A549 treated with AZD2906 at 1 μM for 4 hours (cell line): ENCODE data around the gene AP4M1. TPM values are rescaled to one million over a fixed set of nuclear protein-coding genes. Genes with fewer than 3 reads are reported as not detected.

Source experiments
- total RNA-seq: library from RNA; stranded (reverse); fragments of 200-300 nt; extraction: Qiagen RNA extraction; gene quantifications from 5 replicates; pipeline ENCODE4 v1.2.3, GENCODE V29; 2022

The AP4M1 gene
- 13.4 to 15.1 TPM (median 14.2 TPM) in 5 replicates for total RNA-seq

GRCh38 chr7:100101016-100101862 lies at the start of gene AP4M1, which contains the start of gene MCM7:
Gene AP4M1, plus strand, starts transcription at chr7:100101643. Its CDS starts 72 bp downstream, at chr7:100101715.
Gene MCM7, minus strand, starts transcription at chr7:100101397. Its CDS starts 103 bp downstream, at chr7:100101294.

GRCh38 chr7:100081535-100082102 lies 19.8 kb upstream of the AP4M1 start, which contains the start of gene ZNF3:
Gene ZNF3, minus strand, starts transcription at chr7:100081723. Its CDS starts 4,366 bp downstream, at chr7:100077357.

GRCh38 chr7:100088621-100089457 lies 12.6 kb upstream of the AP4M1 start, which contains the start of gene COPS6:
Gene COPS6, plus strand, starts transcription at chr7:100088969. Its CDS starts 22 bp downstream, at chr7:100088991.

GRCh38 chr7:100119072-100119969 lies 17.9 kb downstream of the AP4M1 start, which contains the start of the genes CNPY4 and TAF6:
Gene CNPY4, plus strand, starts transcription at chr7:100119634. Its CDS starts 111 bp downstream, at chr7:100119745.
Gene TAF6, minus strand, starts transcription at chr7:100119358. Its CDS starts 5,149 bp downstream, at chr7:100114209.

GRCh38 chr7:100126931-100127865 lies 25.8 kb downstream of the AP4M1 start, which contains the start of gene MBLAC1:
Gene MBLAC1, plus strand, starts transcription at chr7:100126967. Its CDS starts 429 bp downstream, at chr7:100127396.

GRCh38 chr7:100148559-100149328 lies 47.3 kb downstream of the AP4M1 start, which contains the start of gene LAMTOR4:
Gene LAMTOR4, plus strand, starts transcription at chr7:100148918. Its CDS starts 55 bp downstream, at chr7:100148973.

Other genes starting within 250 kb of the AP4M1 start
- gene OR2AE1, start 224.6 kb upstream of the AP4M1 start, total RNA-seq: not detected in 5 replicates
- gene TRIM4, start 182.1 kb upstream of the AP4M1 start, total RNA-seq: 24.8 to 32.0 TPM (median 26.0 TPM) in 5 replicates
- gene GJC3, start 172.0 kb upstream of the AP4M1 start, total RNA-seq: 0.09 to 0.24 TPM (median 0.20 TPM) in 4 of 5 replicates, not detected in the other
- gene AZGP1, start 125.6 kb upstream of the AP4M1 start, total RNA-seq: 0.17 TPM in 1 of 5 replicates, not detected in the others
- 6.9 to 9.8 TPM (median 9.1 TPM) in 5 replicates for gene ZKSCAN1, start 86.0 kb upstream of the AP4M1 start, total RNA-seq
- gene ZSCAN21, start 51.9 kb upstream of the AP4M1 start, total RNA-seq: 10.5 to 12.3 TPM (median 11.1 TPM) in 5 replicates
- 18.5 to 25.1 TPM (median 19.1 TPM) in 5 replicates for gene ZNF3, start 19.9 kb upstream of the AP4M1 start, total RNA-seq
- gene COPS6, start 12.7 kb upstream of the AP4M1 start, total RNA-seq: 144 to 180 TPM (median 173 TPM) in 5 replicates
- gene MCM7, start 246 bp upstream of the AP4M1 start, total RNA-seq: 224 to 242 TPM (median 235 TPM) in 5 replicates
- 61.4 to 69.4 TPM (median 63.4 TPM) in 5 replicates for gene TAF6, start 17.7 kb downstream of the AP4M1 start, total RNA-seq
- 9.2 to 10.9 TPM (median 10.2 TPM) in 5 replicates for gene CNPY4, start 18.0 kb downstream of the AP4M1 start, total RNA-seq
- gene MBLAC1, start 25.3 kb downstream of the AP4M1 start, total RNA-seq: 2.1 to 3.5 TPM (median 3.0 TPM) in 5 replicates
- gene LAMTOR4, start 47.3 kb downstream of the AP4M1 start, total RNA-seq: 148 to 203 TPM (median 179 TPM) in 5 replicates
- gene TRAPPC14, start 57.1 kb downstream of the AP4M1 start, total RNA-seq: 9.6 to 13.2 TPM (median 12.4 TPM) in 5 replicates
- 0.02 to 0.21 TPM (median 0.08 TPM) in 4 of 5 replicates, not detected in the other for gene GAL3ST4, start 67.0 kb downstream of the AP4M1 start, total RNA-seq
- gene GPC2, start 75.7 kb downstream of the AP4M1 start, total RNA-seq: 0.34 to 1.1 TPM (median 0.66 TPM) in 5 replicates
- gene STAG3, start 76.3 kb downstream of the AP4M1 start, total RNA-seq: 0.14 to 0.42 TPM (median 0.18 TPM) in 5 replicates
- 0.05 TPM in 1 of 5 replicates, not detected in the others for gene PVRIG, start 118.3 kb downstream of the AP4M1 start, total RNA-seq
- 0.03 TPM in 1 of 5 replicates, not detected in the others for gene SPDYE3, start 206.1 kb downstream of the AP4M1 start, total RNA-seq